SK-N-SH (cell line): ENCODE data around the gene FGD3.

ENCODE experiments used
- ELF1 ChIP-seq: IDR thresholded peaks from 2 replicates; pipeline ENCODE4 v1.4.0; 2012
- EP300 ChIP-seq, 2 experiments: IDR thresholded peaks; 2 replicates each; pipeline versions ENCODE4 v1.4.0 to v1.6.1; 2012; ENCODE audit warnings: borderline replicate concordance in 1 of 2, low read depth in 1 of 2, low read length in 1 of 2
- FOXM1 ChIP-seq: IDR thresholded peaks from 2 replicates; pipeline ENCODE4 v1.4.0; 2012; ENCODE audit warnings: low read depth, mild to moderate bottlenecking
- MAX ChIP-seq: IDR thresholded peaks from 2 replicates; pipeline ENCODE4 v1.4.0; 2012; ENCODE audit warnings: low read depth
- MXI1 ChIP-seq: IDR thresholded peaks from 2 replicates; pipeline ENCODE4 v1.6.1; 2012; ENCODE audit warnings: mild to moderate bottlenecking, low read depth, low read length, improper control_type of control experiment
- USF2 ChIP-seq: fragments of 150-350 bp; IDR thresholded peaks from 2 replicates; pipeline ENCODE4 v1.6.1; 2017; ENCODE audit warnings: antibody characterized with exemption, low read length, low read depth, borderline replicate concordance
- YY1 ChIP-seq: IDR thresholded peaks from 2 replicates; pipeline ENCODE4 v1.4.0; 2012; ENCODE audit warnings: low read depth, mild to moderate bottlenecking
- TF ChIP-seq, protein P1 (sequence below): IDR thresholded peaks from 2 replicates; pipeline ENCODE4 v1.6.1; 2012; ENCODE audit warnings: mild to moderate bottlenecking, low read depth, low read length, moderate library complexity
- TF ChIP-seq, protein P2 (sequence below): fragments of 150-350 bp; IDR thresholded peaks from 2 replicates; pipeline ENCODE4 v1.6.1; 2016; ENCODE audit warnings: mild to moderate bottlenecking, low read depth, low read length
- TF ChIP-seq, protein P3 (sequence below): fragments of 200-600 bp; sonication (generic); IDR thresholded peaks from 2 replicates; pipeline ENCODE4 v1.6.1; 2017; ENCODE audit warnings: antibody characterized with exemption, mild to moderate bottlenecking, moderate library complexity

DNA sequence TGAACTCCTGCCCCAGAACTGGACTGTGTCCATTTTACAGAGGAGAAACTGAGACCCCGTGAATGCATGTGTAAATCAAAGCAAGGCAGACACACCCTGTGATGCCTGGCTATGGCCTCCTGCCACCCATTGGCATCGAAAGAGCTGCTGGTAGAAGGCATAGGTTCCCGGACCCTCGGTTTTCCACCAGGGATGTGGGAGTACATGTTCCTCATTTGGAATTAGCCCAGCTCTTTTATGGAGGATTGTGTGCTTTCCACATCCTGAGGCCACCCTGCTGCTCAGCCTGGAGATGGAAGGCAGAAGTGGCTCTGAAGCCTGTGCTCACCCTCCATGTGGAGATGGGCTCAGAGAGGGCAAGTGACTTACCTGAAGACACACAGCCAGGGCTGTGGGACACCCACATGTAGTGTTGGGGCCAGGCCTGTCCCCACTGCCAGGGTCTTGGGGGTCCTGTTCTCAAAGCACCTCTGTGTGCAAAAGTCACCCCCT lies 114.0 kb downstream of the FGD3 start:
- no peak for TF ChIP-seq FOXM1
- TF ChIP-seq USF2: no peak
- no peak for TF ChIP-seq EP300 (IDR thresholded peaks at IDR 0.05; ENCODE audit: borderline replicate concordance in 1 of 2, low read depth in 1 of 2, low read length in 1 of 2)
- TF ChIP-seq, protein P1, sequence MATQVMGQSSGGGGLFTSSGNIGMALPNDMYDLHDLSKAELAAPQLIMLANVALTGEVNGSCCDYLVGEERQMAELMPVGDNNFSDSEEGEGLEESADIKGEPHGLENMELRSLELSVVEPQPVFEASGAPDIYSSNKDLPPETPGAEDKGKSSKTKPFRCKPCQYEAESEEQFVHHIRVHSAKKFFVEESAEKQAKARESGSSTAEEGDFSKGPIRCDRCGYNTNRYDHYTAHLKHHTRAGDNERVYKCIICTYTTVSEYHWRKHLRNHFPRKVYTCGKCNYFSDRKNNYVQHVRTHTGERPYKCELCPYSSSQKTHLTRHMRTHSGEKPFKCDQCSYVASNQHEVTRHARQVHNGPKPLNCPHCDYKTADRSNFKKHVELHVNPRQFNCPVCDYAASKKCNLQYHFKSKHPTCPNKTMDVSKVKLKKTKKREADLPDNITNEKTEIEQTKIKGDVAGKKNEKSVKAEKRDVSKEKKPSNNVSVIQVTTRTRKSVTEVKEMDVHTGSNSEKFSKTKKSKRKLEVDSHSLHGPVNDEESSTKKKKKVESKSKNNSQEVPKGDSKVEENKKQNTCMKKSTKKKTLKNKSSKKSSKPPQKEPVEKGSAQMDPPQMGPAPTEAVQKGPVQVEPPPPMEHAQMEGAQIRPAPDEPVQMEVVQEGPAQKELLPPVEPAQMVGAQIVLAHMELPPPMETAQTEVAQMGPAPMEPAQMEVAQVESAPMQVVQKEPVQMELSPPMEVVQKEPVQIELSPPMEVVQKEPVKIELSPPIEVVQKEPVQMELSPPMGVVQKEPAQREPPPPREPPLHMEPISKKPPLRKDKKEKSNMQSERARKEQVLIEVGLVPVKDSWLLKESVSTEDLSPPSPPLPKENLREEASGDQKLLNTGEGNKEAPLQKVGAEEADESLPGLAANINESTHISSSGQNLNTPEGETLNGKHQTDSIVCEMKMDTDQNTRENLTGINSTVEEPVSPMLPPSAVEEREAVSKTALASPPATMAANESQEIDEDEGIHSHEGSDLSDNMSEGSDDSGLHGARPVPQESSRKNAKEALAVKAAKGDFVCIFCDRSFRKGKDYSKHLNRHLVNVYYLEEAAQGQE: no peak
- no peak for TF ChIP-seq ELF1
- no peak for TF ChIP-seq MAX
- TF ChIP-seq, protein P2, sequence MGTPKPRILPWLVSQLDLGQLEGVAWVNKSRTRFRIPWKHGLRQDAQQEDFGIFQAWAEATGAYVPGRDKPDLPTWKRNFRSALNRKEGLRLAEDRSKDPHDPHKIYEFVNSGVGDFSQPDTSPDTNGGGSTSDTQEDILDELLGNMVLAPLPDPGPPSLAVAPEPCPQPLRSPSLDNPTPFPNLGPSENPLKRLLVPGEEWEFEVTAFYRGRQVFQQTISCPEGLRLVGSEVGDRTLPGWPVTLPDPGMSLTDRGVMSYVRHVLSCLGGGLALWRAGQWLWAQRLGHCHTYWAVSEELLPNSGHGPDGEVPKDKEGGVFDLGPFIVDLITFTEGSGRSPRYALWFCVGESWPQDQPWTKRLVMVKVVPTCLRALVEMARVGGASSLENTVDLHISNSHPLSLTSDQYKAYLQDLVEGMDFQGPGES: no peak
- TF ChIP-seq, protein P3, sequence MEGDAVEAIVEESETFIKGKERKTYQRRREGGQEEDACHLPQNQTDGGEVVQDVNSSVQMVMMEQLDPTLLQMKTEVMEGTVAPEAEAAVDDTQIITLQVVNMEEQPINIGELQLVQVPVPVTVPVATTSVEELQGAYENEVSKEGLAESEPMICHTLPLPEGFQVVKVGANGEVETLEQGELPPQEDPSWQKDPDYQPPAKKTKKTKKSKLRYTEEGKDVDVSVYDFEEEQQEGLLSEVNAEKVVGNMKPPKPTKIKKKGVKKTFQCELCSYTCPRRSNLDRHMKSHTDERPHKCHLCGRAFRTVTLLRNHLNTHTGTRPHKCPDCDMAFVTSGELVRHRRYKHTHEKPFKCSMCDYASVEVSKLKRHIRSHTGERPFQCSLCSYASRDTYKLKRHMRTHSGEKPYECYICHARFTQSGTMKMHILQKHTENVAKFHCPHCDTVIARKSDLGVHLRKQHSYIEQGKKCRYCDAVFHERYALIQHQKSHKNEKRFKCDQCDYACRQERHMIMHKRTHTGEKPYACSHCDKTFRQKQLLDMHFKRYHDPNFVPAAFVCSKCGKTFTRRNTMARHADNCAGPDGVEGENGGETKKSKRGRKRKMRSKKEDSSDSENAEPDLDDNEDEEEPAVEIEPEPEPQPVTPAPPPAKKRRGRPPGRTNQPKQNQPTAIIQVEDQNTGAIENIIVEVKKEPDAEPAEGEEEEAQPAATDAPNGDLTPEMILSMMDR: no peak
- TF ChIP-seq MXI1: no peak
- no peak for TF ChIP-seq YY1
